ENCODE data around the gene RNFT2.

- TF ChIP-seq EZH2phosphoT487 (IDR thresholded peaks at IDR 0.05; ENCODE audit: borderline replicate concordance) (no peak), CTCF (IDR thresholded peaks at IDR 0.05 in 2 of 3, conservative IDR thresholded peaks at IDR 0.05 in 1 of 3; ENCODE audit: borderline replicate concordance in 1 of 3, insufficient read depth in 1 of 3, low read depth in 2 of 3, low read length in 2 of 3) (no peak), SIN3A (IDR thresholded peaks at IDR 0.05; ENCODE audit: low read depth) (no peak), POLR2AphosphoS5 (IDR thresholded peaks at IDR 0.05; ENCODE audit: low read depth, low read length) (no peak), POLR2A (IDR thresholded peaks at IDR 0.05; ENCODE audit: borderline replicate concordance, extremely low read depth, insufficient read depth, insufficient read length) (no peak), ZFX (IDR thresholded peaks at IDR 0.05) (no peak)
These were observed 154.4 kb downstream of the RNFT2 start for GRCh38 chr12:116892349-116893140.

All from HCT116 (cell line).